SK-N-SH treated with all-trans-retinoic acid at 6 μM for 48 hours (cell line): ENCODE measurements around the gene GLYAT.

ENCODE experiments used
- ISL1 ChIP-seq: fragments of 250-450 bp; sonication (Bioruptor Pico); IDR thresholded peaks from 2 replicates; pipeline ENCODE4 v2.1.2; 2022; ENCODE audit warnings: mild to moderate bottlenecking, moderate library complexity
- PATZ1 ChIP-seq: fragments of 250-450 bp; sonication (Bioruptor Pico); IDR thresholded peaks from 2 replicates; pipeline ENCODE4 v1.8.0; 2020; ENCODE audit warnings: mild to moderate bottlenecking, moderate library complexity, borderline replicate concordance
- SNAI2 ChIP-seq: fragments of 250-450 bp; sonication (Bioruptor Pico); IDR thresholded peaks from 2 replicates; pipeline ENCODE4 v1.5.0; 2020; ENCODE audit warnings: mild to moderate bottlenecking, moderate library complexity
- TSHZ2 ChIP-seq: fragments of 250-450 bp; sonication (Bioruptor Pico); IDR thresholded peaks from 2 replicates; pipeline ENCODE4 v1.5.0; 2020; ENCODE audit warnings: mild to moderate bottlenecking, moderate library complexity
- ZC3H10 ChIP-seq: fragments of 250-450 bp; sonication (Bioruptor Pico); IDR thresholded peaks from 2 replicates; pipeline ENCODE4 v1.5.1; 2021; ENCODE audit warnings: mild to moderate bottlenecking, moderate library complexity
- ZFP30 ChIP-seq: fragments of 450-650 bp; formaldehyde crosslinking; IDR thresholded peaks from 2 replicates; pipeline ENCODE4 v1.5.0; 2022; ENCODE audit warnings: mild to moderate bottlenecking, moderate library complexity
- ZNF8 ChIP-seq: fragments of 450-650 bp; formaldehyde crosslinking; IDR thresholded peaks from 2 replicates; pipeline ENCODE4 v1.5.0; 2020; ENCODE audit warnings: mild to moderate bottlenecking, moderate library complexity
- TF ChIP-seq, protein P1 (sequence below): fragments of 250-450 bp; sonication (Bioruptor Pico); IDR thresholded peaks from 2 replicates; pipeline ENCODE4 v1.5.1; 2021; ENCODE audit warnings: mild to moderate bottlenecking, moderate library complexity

GRCh38 chr11:58772329-58773285 is 40.9 kb upstream of the GLYAT start:
- TF ChIP-seq ISL1 (CRISPR knock-in tag) (no peak), PATZ1 (CRISPR knock-in tag) (no peak), ZFP30 (CRISPR knock-in tag) (no peak), ZNF8 (CRISPR knock-in tag) (no peak), ZC3H10 (no peak), SNAI2 (CRISPR knock-in tag) (no peak), TSHZ2 (CRISPR knock-in tag) (no peak)
- TF ChIP-seq, protein P1, sequence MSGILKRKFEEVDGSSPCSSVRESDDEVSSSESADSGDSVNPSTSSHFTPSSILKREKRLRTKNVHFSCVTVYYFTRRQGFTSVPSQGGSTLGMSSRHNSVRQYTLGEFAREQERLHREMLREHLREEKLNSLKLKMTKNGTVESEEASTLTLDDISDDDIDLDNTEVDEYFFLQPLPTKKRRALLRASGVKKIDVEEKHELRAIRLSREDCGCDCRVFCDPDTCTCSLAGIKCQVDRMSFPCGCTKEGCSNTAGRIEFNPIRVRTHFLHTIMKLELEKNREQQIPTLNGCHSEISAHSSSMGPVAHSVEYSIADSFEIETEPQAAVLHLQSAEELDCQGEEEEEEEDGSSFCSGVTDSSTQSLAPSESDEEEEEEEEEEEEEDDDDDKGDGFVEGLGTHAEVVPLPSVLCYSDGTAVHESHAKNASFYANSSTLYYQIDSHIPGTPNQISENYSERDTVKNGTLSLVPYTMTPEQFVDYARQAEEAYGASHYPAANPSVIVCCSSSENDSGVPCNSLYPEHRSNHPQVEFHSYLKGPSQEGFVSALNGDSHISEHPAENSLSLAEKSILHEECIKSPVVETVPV, result no peak
